HepG2 (cell line): ENCODE results near the gene HNRNPH2. TPM values are rescaled to one million over a fixed set of nuclear protein-coding genes. Genes with fewer than 3 reads are reported as not detected.

Source experiments
- polyA plus RNA-seq, 8 experiments: library from polyadenylated mRNA; depleted of rRNA in 3 of 8; stranded (reverse) in 7 of 8; unstranded in 1 of 8; fragments of >200 nt; fragmentation: Illumina TruSeq in 4 of 8; extraction: Trizol in 4 of 8; gene quantifications; 2 replicates each; pipeline versions ENCODE4 v1.2.1 to v1.2.3, GENCODE V29; 2011 to 2016; ENCODE audit warnings: low read depth in 4 of 8, missing spikeins in 1 of 8, mixed read lengths in 1 of 8; ENCODE audit not compliant: insufficient read depth in 1 of 8
- total RNA-seq, 5 experiments: library from RNA; depleted of rRNA; stranded (reverse); fragments of >200 nt; fragmentation: Illumina TruSeq; extraction: Trizol; gene quantifications; 2 replicates each; pipeline ENCODE4 v1.2.3, GENCODE V29; 2016; ENCODE audit warnings: low read depth in 1 of 5

Gene HNRNPH2
- total and polyA plus RNA-seq, 2 of the 13 experiments (the other 11 are each of a cell fraction or from before 2014, with no cell fraction given): 23.8 to 56.9 TPM

Other genes starting within 250 kb of the HNRNPH2 start
- 0.03 and 0.04 TPM in 2 replicates for gene DRP2, start 188.4 kb upstream of the HNRNPH2 start, total RNA-seq (2016; rRNA removed; fragmentation: Illumina TruSeq; extraction: Trizol)
- gene DRP2, start 188.4 kb upstream of the HNRNPH2 start, polyA plus RNA-seq (2011; rRNA removed): 0.07 and 0.09 TPM in 2 replicates
- gene TAF7L, start 116.9 kb upstream of the HNRNPH2 start, total RNA-seq (2016; rRNA removed; fragmentation: Illumina TruSeq; extraction: Trizol): not detected in 2 replicates
- 0.05 TPM in 1 of 2 replicates, not detected in the other for gene TAF7L, start 116.9 kb upstream of the HNRNPH2 start, polyA plus RNA-seq (2011; rRNA removed)
- 25.5 and 36.6 TPM in 2 replicates for gene TIMM8A, start 59.5 kb upstream of the HNRNPH2 start, total RNA-seq (2016; rRNA removed; fragmentation: Illumina TruSeq; extraction: Trizol)
- gene TIMM8A, start 59.5 kb upstream of the HNRNPH2 start, polyA plus RNA-seq (2011; rRNA removed): 6.1 and 7.3 TPM in 2 replicates
- not detected in 2 replicates for gene BTK, start 22.0 kb upstream of the HNRNPH2 start, total RNA-seq (2016; rRNA removed; fragmentation: Illumina TruSeq; extraction: Trizol)
- not detected in 2 replicates for gene BTK, start 22.0 kb upstream of the HNRNPH2 start, polyA plus RNA-seq (2011; rRNA removed)
- gene RPL36A, start 17.2 kb upstream of the HNRNPH2 start, total RNA-seq (2016; rRNA removed; fragmentation: Illumina TruSeq; extraction: Trizol): 1,152 and 1,356 TPM in 2 replicates
- 1,716 and 1,794 TPM in 2 replicates for gene RPL36A, start 17.2 kb upstream of the HNRNPH2 start, polyA plus RNA-seq (2011; rRNA removed)
- gene GLA, start 297 bp upstream of the HNRNPH2 start, total RNA-seq (2016; rRNA removed; fragmentation: Illumina TruSeq; extraction: Trizol): 33.3 and 59.3 TPM in 2 replicates
- 27.0 and 31.4 TPM in 2 replicates for gene GLA, start 297 bp upstream of the HNRNPH2 start, polyA plus RNA-seq (2011; rRNA removed)
- not detected in 2 replicates for gene ARMCX4, start 77.2 kb downstream of the HNRNPH2 start, total RNA-seq (2016; rRNA removed; fragmentation: Illumina TruSeq; extraction: Trizol)
- not detected in 2 replicates for gene ARMCX4, start 77.2 kb downstream of the HNRNPH2 start, polyA plus RNA-seq (2011; rRNA removed)
- not detected in 2 replicates for gene ARMCX1, start 142.3 kb downstream of the HNRNPH2 start, total RNA-seq (2016; rRNA removed; fragmentation: Illumina TruSeq; extraction: Trizol)
- gene ARMCX1, start 142.3 kb downstream of the HNRNPH2 start, polyA plus RNA-seq (2011; rRNA removed): not detected in 2 replicates
- 18.6 and 19.4 TPM in 2 replicates for gene ARMCX6, start 209.8 kb downstream of the HNRNPH2 start, total RNA-seq (2016; rRNA removed; fragmentation: Illumina TruSeq; extraction: Trizol)
- gene ARMCX6, start 209.8 kb downstream of the HNRNPH2 start, polyA plus RNA-seq (2011; rRNA removed): 16.0 and 23.3 TPM in 2 replicates
- 24.7 and 28.3 TPM in 2 replicates for gene ARMCX3, start 214.9 kb downstream of the HNRNPH2 start, total RNA-seq (2016; rRNA removed; fragmentation: Illumina TruSeq; extraction: Trizol)
- 15.1 and 19.9 TPM in 2 replicates for gene ARMCX3, start 214.9 kb downstream of the HNRNPH2 start, polyA plus RNA-seq (2011; rRNA removed)